Measurements from ENCODE around the gene P2RX1.

DNA sequence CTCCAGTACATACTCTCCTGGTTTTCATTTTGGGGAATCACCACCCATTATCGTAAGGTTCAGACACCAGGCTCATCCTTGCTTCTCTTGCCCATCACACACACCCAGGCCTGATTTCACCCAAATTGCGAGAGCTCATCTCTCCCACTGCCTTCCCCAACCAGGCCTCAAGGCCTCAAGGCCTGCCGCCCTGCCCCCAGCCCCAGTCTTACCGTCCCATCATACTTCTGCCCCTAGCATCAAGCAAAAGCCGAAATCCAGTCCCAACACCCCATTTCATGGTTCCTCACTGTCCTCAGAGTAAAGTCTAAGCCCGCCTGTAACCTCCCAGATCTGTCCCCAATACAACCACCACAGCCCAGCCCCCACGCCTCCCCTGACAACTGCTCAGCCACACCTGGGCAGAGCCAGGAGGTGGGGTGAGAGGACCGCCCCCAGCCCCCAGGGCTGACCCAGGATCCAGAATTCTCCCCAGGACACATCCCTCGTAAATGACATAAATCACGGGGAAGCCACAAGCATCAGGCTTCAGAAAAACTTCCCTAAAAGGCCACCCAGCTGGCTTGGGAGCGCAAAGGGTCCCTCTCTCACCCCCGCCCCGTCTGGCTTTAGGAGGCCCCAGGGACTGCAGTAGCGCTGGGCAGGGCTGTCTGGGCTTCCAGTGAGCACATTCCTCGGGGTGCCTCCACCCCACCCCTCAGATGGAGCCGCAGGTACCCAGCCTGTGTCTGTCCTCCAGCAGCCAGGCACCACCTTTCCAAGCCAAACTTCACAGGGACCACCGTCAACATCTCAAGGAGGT lies 9.6 kb upstream of the P2RX1 start:
- TF ChIP-seq, protein P1, sequence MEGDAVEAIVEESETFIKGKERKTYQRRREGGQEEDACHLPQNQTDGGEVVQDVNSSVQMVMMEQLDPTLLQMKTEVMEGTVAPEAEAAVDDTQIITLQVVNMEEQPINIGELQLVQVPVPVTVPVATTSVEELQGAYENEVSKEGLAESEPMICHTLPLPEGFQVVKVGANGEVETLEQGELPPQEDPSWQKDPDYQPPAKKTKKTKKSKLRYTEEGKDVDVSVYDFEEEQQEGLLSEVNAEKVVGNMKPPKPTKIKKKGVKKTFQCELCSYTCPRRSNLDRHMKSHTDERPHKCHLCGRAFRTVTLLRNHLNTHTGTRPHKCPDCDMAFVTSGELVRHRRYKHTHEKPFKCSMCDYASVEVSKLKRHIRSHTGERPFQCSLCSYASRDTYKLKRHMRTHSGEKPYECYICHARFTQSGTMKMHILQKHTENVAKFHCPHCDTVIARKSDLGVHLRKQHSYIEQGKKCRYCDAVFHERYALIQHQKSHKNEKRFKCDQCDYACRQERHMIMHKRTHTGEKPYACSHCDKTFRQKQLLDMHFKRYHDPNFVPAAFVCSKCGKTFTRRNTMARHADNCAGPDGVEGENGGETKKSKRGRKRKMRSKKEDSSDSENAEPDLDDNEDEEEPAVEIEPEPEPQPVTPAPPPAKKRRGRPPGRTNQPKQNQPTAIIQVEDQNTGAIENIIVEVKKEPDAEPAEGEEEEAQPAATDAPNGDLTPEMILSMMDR (conservative IDR thresholded peaks at IDR 0.05): no peak
- no peak for TF ChIP-seq EZH2 (IDR thresholded peaks at IDR 0.05; ENCODE audit: low read depth)

Measured in PC-9 (cell line).